Liver (tissue), 3 donors: ENCODE results near the gene IGLL5.

ENCODE experiments used
- FOXA1 ChIP-seq: IDR thresholded peaks from 2 replicates; pipeline ENCODE4 v1.6.1; 2016; ENCODE audit warnings: antibody characterized with exemption
- GABPA ChIP-seq, 2 donors: IDR thresholded peaks in 1 of 2; conservative IDR thresholded peaks in 1 of 2; 2 replicates each; pipeline ENCODE4 v1.6.1; 2016; ENCODE audit warnings: antibody characterized with exemption in 2 of 2, mild to moderate bottlenecking in 1 of 2, moderate library complexity in 1 of 2
- RAD21 ChIP-seq, 2 donors: IDR thresholded peaks; 2 replicates each; pipeline ENCODE4 v1.6.1; 2016; ENCODE audit warnings: antibody characterized with exemption in 2 of 2, mild to moderate bottlenecking in 2 of 2
- YY1 ChIP-seq: IDR thresholded peaks from 2 replicates; pipeline ENCODE4 v1.6.1; 2016; ENCODE audit warnings: antibody characterized with exemption, mild to moderate bottlenecking
- TF ChIP-seq, protein P1 (sequence below): fragments of 150-350 bp; IDR thresholded peaks from 2 replicates; pipeline ENCODE4 v1.5.1; 2017; ENCODE audit warnings: improper control_type of control experiment, low read depth, low read length; ENCODE audit not compliant: missing input control
- TF ChIP-seq, protein P2 (sequence below): IDR thresholded peaks from 2 replicates; pipeline ENCODE4 v1.6.1; 2016; ENCODE audit warnings: antibody characterized with exemption
- TF ChIP-seq, protein P3 (sequence below): IDR thresholded peaks from 2 replicates; pipeline ENCODE4 v1.6.1; 2016; ENCODE audit warnings: antibody characterized with exemption
- donor health status: healthy.
- donor health status: healthy.

DNA sequence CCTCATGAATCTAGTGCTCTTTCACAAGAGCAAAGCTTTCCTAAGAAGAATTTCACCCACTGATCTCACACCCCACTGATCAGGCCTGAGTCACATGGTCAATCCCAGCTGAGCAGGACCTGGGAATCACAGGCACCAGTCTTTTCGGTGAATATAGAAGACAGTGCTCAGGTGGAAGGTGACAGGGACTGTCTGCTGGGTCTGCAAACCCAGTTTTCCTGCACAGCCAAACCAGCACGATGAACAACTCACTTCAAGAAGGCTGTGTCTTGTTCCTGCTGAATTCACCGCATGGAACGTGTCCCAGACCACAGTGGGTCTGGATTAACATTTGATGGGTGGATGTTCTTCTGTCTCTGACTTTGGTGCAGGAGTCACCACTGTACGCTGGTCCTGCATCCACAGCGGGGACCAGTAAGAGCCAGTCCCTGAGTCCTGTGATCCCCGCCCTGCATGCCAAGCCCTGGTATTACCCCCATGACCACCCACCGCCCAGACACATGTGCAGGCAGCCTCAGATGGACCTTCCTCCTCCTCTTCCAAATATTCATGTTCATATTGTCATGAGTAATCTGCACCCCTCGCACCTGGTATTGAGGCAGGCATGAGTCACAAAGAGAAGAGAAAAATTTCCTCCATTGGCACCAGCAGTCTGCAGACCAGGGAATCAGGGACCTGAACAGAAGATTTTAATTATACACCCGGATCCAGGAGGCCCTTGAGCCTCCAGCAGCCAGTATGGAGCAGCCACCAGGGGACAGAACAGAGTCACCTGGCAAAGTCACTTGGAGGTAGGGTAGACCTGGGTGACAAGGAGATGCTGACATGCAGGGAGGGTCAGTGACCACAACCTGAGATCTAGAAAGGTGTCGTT is 8.6 kb upstream of the IGLL5 start:
- TF ChIP-seq, protein P1, sequence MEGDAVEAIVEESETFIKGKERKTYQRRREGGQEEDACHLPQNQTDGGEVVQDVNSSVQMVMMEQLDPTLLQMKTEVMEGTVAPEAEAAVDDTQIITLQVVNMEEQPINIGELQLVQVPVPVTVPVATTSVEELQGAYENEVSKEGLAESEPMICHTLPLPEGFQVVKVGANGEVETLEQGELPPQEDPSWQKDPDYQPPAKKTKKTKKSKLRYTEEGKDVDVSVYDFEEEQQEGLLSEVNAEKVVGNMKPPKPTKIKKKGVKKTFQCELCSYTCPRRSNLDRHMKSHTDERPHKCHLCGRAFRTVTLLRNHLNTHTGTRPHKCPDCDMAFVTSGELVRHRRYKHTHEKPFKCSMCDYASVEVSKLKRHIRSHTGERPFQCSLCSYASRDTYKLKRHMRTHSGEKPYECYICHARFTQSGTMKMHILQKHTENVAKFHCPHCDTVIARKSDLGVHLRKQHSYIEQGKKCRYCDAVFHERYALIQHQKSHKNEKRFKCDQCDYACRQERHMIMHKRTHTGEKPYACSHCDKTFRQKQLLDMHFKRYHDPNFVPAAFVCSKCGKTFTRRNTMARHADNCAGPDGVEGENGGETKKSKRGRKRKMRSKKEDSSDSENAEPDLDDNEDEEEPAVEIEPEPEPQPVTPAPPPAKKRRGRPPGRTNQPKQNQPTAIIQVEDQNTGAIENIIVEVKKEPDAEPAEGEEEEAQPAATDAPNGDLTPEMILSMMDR = no peak
- TF ChIP-seq RAD21 (IDR thresholded peaks at IDR 0.05) (no peak), YY1 (no peak), FOXA1 (no peak), GABPA (IDR thresholded peaks at IDR 0.05 in 1 of 2, conservative IDR thresholded peaks at IDR 0.05 in 1 of 2) (no peak)
- TF ChIP-seq, protein P2, sequence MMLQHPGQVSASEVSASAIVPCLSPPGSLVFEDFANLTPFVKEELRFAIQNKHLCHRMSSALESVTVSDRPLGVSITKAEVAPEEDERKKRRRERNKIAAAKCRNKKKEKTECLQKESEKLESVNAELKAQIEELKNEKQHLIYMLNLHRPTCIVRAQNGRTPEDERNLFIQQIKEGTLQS = no peak
- TF ChIP-seq, protein P3, sequence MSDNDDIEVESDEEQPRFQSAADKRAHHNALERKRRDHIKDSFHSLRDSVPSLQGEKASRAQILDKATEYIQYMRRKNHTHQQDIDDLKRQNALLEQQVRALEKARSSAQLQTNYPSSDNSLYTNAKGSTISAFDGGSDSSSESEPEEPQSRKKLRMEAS = no peak
